22Rv1 (cell line): ENCODE measurements around the gene LAMA5.

Source experiments
- CTCF ChIP-seq: fragments of 450-650 bp; IDR thresholded peaks from 2 replicates; pipeline ENCODE4 v1.5.1; 2017; ENCODE audit warnings: mild to moderate bottlenecking
- ZFX ChIP-seq: fragments of 450-650 bp; IDR thresholded peaks from 2 replicates; pipeline ENCODE4 v1.6.1; 2017; ENCODE audit warnings: antibody characterized with exemption, borderline replicate concordance

- no peak for TF ChIP-seq CTCF
- TF ChIP-seq ZFX: no peak
Observed at GRCh38 chr20:62387933-62388635, 21.0 kb upstream of the LAMA5 start.
